Vagina (tissue), 2 donors: ENCODE results near the gene DOLK. TPM values are rescaled to one million over a fixed set of nuclear protein-coding genes. Genes with fewer than 3 reads are reported as not detected.

Source experiments
- DNase-seq, 2 donors: peaks; one replicate each; pipeline ENCODE4 v3.0.0-alpha.2; 2017; ENCODE audit errors: extremely low spot score in 2 of 2
- H3K27ac ChIP-seq: fragments of 200-600 bp; sonication (generic); one replicate; pipeline ENCODE4 v1.5.1; 2019
- H3K27me3 ChIP-seq: fragments of 200-600 bp; sonication (generic); one replicate; pipeline ENCODE4 v1.5.1; 2019
- H3K36me3 ChIP-seq, 2 donors: fragments of 200-600 bp; sonication (generic); one replicate each; pipeline ENCODE4 v1.5.1; 2017 to 2019
- H3K4me1 ChIP-seq: fragments of 200-600 bp; sonication (generic); one replicate; pipeline ENCODE4 v1.5.1; 2019
- H3K4me3 ChIP-seq, 2 donors: fragments of 200-600 bp; sonication (generic); 1 replicate in 1 of 2; 2 replicates in 1 of 2; pipeline ENCODE4 v1.5.1; 2016 to 2019
- H3K9me3 ChIP-seq: fragments of 200-600 bp; sonication (generic); one replicate; pipeline ENCODE4 v1.5.1; 2019
- CTCF ChIP-seq, 3 experiments: fragments of 450-650 bp in 2 of 3; fragments of 200-600 bp in 1 of 3; sonication (generic) in 1 of 3; IDR thresholded peaks; one replicate each; pipeline ENCODE4 v1.5.1; 2017 to 2019; ENCODE audit warnings: antibody characterized with exemption in 3 of 3, mild to moderate bottlenecking in 2 of 3, moderate library complexity in 2 of 3
- POLR2A ChIP-seq, 2 donors: fragments of 450-650 bp; IDR thresholded peaks; one replicate each; pipeline ENCODE4 v1.6.1; 2017; ENCODE audit warnings: antibody characterized with exemption in 2 of 2, mild to moderate bottlenecking in 2 of 2, moderate library complexity in 2 of 2
- POLR2AphosphoS5 ChIP-seq, 2 donors: sonication (generic); formaldehyde crosslinking; IDR thresholded peaks; one replicate each; pipeline ENCODE4 v1.9.0; 2017; ENCODE audit warnings: antibody characterized with exemption in 2 of 2, mild to moderate bottlenecking in 2 of 2, low read depth in 1 of 2; ENCODE audit not compliant: insufficient read depth in 1 of 2
- intact Hi-C: fragments of 100-400 bp; cut with DNase I; formaldehyde crosslinking; loops from one replicate; pipeline ENCODE4 v1.15.1; 2023
- total RNA-seq: library from RNA; depleted of rRNA; stranded (reverse); fragments of >200 nt; gene quantifications from one replicate; pipeline ENCODE4 v1.2.3, GENCODE V29; 2016

Gene DOLK
- 8.1 TPM for total RNA-seq

DNA sequence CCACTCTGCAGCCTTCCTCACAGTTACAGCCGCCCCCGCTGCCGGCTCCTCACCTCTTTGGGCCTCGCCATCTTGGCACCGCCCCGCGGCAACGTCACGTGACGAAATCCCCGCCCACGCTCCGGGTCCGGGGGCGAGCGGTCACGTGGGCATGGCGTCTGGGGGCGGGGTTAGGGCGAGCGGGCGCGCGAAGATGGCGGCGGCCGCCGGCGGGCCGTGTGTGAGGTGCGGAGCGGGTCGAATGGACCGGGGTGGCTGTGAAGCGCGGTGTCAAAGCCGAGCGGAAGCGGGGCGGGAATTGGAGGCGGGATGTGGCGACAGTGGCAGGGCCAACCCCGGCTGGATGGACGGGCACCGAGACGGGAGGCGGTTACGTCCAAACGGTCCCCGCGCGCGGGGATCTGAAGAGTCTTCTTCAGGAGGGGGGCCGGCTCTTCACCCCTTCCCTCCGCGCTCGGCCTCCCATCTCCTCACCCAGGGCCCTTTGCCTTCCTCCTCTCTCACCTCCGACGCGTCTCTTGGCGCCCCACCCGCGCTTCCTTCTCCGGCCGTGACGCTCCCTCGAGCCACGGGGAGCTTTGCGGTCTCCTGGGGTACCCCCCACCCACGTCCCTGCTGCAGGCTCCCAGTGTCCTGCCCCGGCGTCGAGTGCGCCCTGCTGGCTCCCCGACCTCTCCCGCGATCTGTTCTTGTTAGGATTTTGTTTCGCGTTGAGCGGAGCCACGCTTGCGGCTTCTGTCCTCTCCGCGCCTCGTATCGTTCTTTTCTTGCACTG, at the start of gene DOLK, which contains the start of gene NUP188:
DOLK (minus strand) TSS at position 77 of the 775 bp plus-strand sequence. CDS start 300 bp downstream, outside the sequence.
NUP188 (plus strand) TSS at position 173 of the 775 bp plus-strand sequence; CDS start at position 194, 21 bp downstream.
- Histone ChIP-seq H3K9me3 (no peaks in the 10 kb centered on the region), H3K4me1 (peaks cover 20% of the 10 kb centered on the region), H3K4me3 (peak within 1 kb of the TSS; percentile 65 to 76), H3K36me3 (peaks cover 0 to under 1% of the 10 kb centered on the region in 2 donors), H3K27me3 (no peaks in the 10 kb centered on the region), H3K27ac (peak within 1 kb of the TSS; percentile 85)
- intact Hi-C loops, result no loop called here
- TF ChIP-seq POLR2AphosphoS5 (IDR thresholded peaks at IDR 0.05; ENCODE audit: insufficient read depth in 1 of 2, low read depth in 1 of 2) (peak; percentile 90 to 98), POLR2A (IDR thresholded peaks at IDR 0.05) (peak in 1 of 2 donors; percentile 93), CTCF (IDR thresholded peaks at IDR 0.05) (peak in 1 of 3 experiments; percentile 40)
- DNase-seq, result no peak

GRCh38 chr9:128995791-128996190, 48.4 kb upstream of the DOLK start:
- DNase-seq, result no peak
- Histone ChIP-seq H3K27me3 (no peaks in the 10 kb centered on the region), H3K9me3 (no peaks in the 10 kb centered on the region), H3K4me1 (no peaks in the 10 kb centered on the region), H3K27ac (no peak overlapping the region), H3K4me3 (no peak overlapping the region), H3K36me3 (peaks cover 0 to 93% of the 10 kb centered on the region in 2 donors)
- TF ChIP-seq POLR2AphosphoS5 (IDR thresholded peaks at IDR 0.05; ENCODE audit: insufficient read depth in 1 of 2, low read depth in 1 of 2), result no peak
- TF ChIP-seq POLR2A (IDR thresholded peaks at IDR 0.05), result no peak
- no peak for TF ChIP-seq CTCF (IDR thresholded peaks at IDR 0.05)
- intact Hi-C loops, result no loop called here

GRCh38 chr9:128992995-128993394, 45.6 kb upstream of the DOLK start:
- Histone ChIP-seq H3K27ac (no peak overlapping the region), H3K4me3 (no peak overlapping the region), H3K27me3 (no peaks in the 10 kb centered on the region), H3K36me3 (peaks cover 0 to 88% of the 10 kb centered on the region in 2 donors), H3K4me1 (peaks cover 2% of the 10 kb centered on the region), H3K9me3 (no peaks in the 10 kb centered on the region)
- TF ChIP-seq CTCF (IDR thresholded peaks at IDR 0.05) (no peak), POLR2AphosphoS5 (IDR thresholded peaks at IDR 0.05; ENCODE audit: insufficient read depth in 1 of 2, low read depth in 1 of 2) (no peak), POLR2A (IDR thresholded peaks at IDR 0.05) (no peak)
- DNase-seq, result no peak
- intact Hi-C loops, result no loop called here

DNA sequence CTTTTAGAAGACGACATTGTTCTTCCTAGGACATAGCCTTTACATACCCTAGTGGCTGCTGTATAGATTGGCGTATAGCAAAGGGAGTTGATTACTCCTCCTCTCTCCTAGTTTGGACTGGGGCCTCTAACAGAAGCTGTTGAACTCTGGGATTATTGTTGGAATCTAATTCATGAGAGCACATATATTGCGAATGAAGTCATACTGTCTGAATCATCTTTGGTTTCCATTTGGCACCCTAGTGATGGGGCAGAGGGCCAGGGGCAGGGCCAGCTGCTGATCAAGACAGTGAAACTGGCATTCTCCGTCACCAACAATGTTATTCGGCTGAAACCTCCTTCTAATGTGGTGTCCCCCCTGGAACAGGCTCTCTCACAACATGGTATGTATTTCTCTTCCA, 40.4 kb upstream of the DOLK start:
- H3K36me3 ChIP-seq, result peaks cover 0 to 73% of the 10 kb centered on the region in 2 donors
- H3K4me1 ChIP-seq, result peaks cover 11% of the 10 kb centered on the region
- H3K4me3 ChIP-seq, result no peak overlapping the region
- H3K27me3 ChIP-seq, result no peaks in the 10 kb centered on the region
- DNase-seq, result no peak
- H3K9me3 ChIP-seq, result no peaks in the 10 kb centered on the region
- intact Hi-C loops, result no loop called here
- H3K27ac ChIP-seq, result peak overlapping the region; percentile 49
- no peak for TF ChIP-seq CTCF (IDR thresholded peaks at IDR 0.05)
- peak in 1 of 2 donors; percentile 24 for TF ChIP-seq POLR2AphosphoS5 (IDR thresholded peaks at IDR 0.05; ENCODE audit: insufficient read depth in 1 of 2, low read depth in 1 of 2)

DNA sequence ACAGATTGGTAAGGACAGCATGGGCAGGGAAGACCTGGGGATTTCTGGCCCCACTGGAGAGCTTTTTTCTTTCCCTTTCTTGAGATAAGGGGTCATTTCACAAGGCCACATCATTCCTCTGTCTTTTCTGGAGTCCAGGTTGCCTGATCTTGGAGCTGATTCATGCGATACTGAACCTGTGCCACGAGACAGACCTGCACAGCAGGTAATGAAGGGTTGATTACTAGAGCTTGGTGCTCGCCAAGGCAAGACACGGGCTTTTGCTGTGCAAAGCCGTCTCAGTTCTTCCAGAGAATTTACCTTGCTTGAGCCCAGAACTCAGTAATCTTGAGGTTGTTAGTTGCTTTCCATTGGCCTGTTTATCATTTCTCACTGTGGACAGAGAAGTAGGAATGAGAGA, 39.3 kb upstream of the DOLK start:
- Histone ChIP-seq H3K4me3 (no peak overlapping the region), H3K9me3 (no peaks in the 10 kb centered on the region), H3K36me3 (peaks cover 0 to 78% of the 10 kb centered on the region in 2 donors), H3K4me1 (peaks cover 11% of the 10 kb centered on the region), H3K27me3 (no peaks in the 10 kb centered on the region), H3K27ac (no peak overlapping the region)
- TF ChIP-seq POLR2AphosphoS5 (IDR thresholded peaks at IDR 0.05; ENCODE audit: insufficient read depth in 1 of 2, low read depth in 1 of 2), result peak in 1 of 2 donors; percentile 32
- no peak for TF ChIP-seq POLR2A (IDR thresholded peaks at IDR 0.05)
- no peak for TF ChIP-seq CTCF (IDR thresholded peaks at IDR 0.05)
- DNase-seq, result no peak
- intact Hi-C loops, result no loop called here
